PFSK-1 (cell line): ENCODE measurements around the gene RHOH.

Source experiments
- FOXP2 ChIP-seq: optimal IDR thresholded peaks from 2 replicates; pipeline ENCODE3; 2011; ENCODE audit warnings: borderline replicate concordance, control low read depth, inconsistent platforms; ENCODE audit not compliant: insufficient read depth; ENCODE audit errors: extremely low read length, extremely low read depth
- POLR2AphosphoS5 ChIP-seq: IDR thresholded peaks from 2 replicates; pipeline ENCODE4 v1.6.1; 2012; ENCODE audit warnings: low read depth, mild to moderate bottlenecking, control low read depth, low read length, moderate library complexity
- SIN3A ChIP-seq: IDR thresholded peaks from 2 replicates; pipeline ENCODE4 v1.6.1; 2012; ENCODE audit warnings: mild to moderate bottlenecking, low read length, moderate library complexity, borderline replicate concordance; ENCODE audit not compliant: insufficient read depth
- TAF1 ChIP-seq: IDR thresholded peaks from 2 replicates; pipeline ENCODE4 v1.6.1; 2012; ENCODE audit warnings: low read length, control low read depth, borderline replicate concordance; ENCODE audit not compliant: insufficient read depth
- TF ChIP-seq, protein P1 (sequence below), 2 experiments: IDR thresholded peaks; 2 replicates each; pipeline versions ENCODE4 v1.6.1 to v1.8.0; 2011 to 2012; ENCODE audit warnings: low read depth in 2 of 2, low read length in 2 of 2, control low read depth in 1 of 2, inconsistent platforms in 1 of 2, mild to moderate bottlenecking in 1 of 2, moderate library complexity in 1 of 2; ENCODE audit not compliant: insufficient read depth in 1 of 2

The RHOH gene

DNA sequence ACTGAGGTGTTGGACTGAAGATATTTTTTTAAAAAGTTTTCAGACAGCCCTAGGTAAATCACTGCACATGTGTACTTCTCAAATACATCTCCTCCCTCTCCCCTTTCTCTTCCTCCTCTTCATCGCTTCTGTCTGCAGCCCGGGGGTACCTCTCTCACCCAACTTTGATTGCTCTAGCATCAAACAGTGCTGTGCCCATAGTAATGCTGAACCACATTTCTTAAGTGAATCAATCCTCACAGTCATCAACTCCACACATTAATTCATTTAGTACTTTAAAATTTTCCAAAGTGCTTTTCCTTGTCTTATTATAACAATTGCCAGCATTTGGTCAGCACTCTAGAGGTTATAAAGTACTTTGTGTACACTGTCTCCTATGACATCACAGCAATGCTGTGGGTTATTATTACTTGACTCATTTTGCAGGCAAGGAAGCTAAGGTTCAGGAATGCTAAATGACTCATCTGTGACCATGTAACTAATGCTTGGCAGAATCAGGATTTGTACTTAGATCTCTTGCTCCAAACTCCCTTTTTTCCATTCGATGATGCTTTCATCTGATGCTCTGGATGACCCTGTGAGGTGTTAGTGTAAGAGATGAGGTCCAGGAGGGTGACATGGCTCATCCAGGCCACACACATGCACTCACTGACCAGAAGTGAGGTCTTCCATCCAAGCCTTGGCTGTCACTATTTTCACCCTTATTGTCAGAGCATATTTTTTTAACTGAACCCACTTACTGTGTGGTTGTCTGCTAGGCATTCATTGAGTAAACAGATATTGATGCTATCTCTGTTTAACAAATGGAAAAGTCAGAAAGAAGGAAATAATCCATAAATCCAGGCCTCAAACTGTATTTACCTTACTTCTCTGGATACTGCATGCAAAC, 58.8 kb downstream of the RHOH start:
- TF ChIP-seq FOXP2: no peak
- no peak for TF ChIP-seq POLR2AphosphoS5
- TF ChIP-seq TAF1: no peak
- TF ChIP-seq, protein P1, sequence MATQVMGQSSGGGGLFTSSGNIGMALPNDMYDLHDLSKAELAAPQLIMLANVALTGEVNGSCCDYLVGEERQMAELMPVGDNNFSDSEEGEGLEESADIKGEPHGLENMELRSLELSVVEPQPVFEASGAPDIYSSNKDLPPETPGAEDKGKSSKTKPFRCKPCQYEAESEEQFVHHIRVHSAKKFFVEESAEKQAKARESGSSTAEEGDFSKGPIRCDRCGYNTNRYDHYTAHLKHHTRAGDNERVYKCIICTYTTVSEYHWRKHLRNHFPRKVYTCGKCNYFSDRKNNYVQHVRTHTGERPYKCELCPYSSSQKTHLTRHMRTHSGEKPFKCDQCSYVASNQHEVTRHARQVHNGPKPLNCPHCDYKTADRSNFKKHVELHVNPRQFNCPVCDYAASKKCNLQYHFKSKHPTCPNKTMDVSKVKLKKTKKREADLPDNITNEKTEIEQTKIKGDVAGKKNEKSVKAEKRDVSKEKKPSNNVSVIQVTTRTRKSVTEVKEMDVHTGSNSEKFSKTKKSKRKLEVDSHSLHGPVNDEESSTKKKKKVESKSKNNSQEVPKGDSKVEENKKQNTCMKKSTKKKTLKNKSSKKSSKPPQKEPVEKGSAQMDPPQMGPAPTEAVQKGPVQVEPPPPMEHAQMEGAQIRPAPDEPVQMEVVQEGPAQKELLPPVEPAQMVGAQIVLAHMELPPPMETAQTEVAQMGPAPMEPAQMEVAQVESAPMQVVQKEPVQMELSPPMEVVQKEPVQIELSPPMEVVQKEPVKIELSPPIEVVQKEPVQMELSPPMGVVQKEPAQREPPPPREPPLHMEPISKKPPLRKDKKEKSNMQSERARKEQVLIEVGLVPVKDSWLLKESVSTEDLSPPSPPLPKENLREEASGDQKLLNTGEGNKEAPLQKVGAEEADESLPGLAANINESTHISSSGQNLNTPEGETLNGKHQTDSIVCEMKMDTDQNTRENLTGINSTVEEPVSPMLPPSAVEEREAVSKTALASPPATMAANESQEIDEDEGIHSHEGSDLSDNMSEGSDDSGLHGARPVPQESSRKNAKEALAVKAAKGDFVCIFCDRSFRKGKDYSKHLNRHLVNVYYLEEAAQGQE (IDR thresholded peaks at IDR 0.05; ENCODE audit: insufficient read depth in 1 of 2, low read depth in 2 of 2, low read length in 2 of 2): no peak
- no peak for TF ChIP-seq SIN3A

DNA sequence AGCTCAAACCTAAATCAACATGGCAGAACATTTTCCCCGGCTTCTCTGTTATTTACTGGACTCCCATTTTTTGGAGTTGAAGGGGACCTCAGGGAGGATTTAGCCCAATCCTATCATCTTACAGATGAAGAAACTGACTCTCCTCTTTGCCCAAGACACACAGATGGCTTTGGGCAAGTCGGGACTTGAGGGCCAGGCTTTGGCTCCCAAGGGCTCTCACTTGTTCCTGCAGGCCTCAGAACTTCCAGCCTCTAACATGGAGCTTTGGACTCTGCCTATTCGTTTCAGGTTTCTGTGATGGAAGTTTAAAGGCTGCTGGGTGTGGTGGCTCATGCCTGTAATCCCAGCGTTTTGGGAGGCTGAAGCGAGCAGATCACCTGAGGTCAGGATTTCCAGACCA, 59.5 kb downstream of the RHOH start:
- TF ChIP-seq, protein P1 (IDR thresholded peaks at IDR 0.05; ENCODE audit: insufficient read depth in 1 of 2, low read depth in 2 of 2, low read length in 2 of 2): no peak
- TF ChIP-seq FOXP2 (no peak), SIN3A (no peak), POLR2AphosphoS5 (no peak), TAF1 (no peak)

DNA sequence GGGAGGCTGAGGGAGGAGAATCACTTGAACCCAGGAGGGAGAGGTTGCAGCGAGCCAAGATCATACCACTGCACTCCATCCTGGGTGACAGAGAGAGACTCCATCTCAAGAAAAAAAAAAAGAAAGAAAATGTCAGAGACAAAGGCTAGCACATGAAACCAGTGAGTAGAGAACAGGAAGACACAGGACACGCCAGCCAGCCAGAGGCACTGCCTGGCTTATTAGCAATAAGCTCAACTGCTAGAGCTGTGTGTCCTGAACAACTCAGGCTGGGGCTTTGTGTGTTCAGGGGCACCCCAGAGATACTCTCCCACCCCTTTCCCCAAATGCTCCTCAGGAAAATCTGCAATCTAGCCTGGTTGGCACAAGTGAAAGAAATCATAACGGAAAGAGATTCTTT, 60.0 kb downstream of the RHOH start:
- TF ChIP-seq POLR2AphosphoS5 (no peak), TAF1 (no peak), SIN3A (no peak), FOXP2 (no peak)
- TF ChIP-seq, protein P1 (IDR thresholded peaks at IDR 0.05; ENCODE audit: insufficient read depth in 1 of 2, low read depth in 2 of 2, low read length in 2 of 2): no peak

DNA sequence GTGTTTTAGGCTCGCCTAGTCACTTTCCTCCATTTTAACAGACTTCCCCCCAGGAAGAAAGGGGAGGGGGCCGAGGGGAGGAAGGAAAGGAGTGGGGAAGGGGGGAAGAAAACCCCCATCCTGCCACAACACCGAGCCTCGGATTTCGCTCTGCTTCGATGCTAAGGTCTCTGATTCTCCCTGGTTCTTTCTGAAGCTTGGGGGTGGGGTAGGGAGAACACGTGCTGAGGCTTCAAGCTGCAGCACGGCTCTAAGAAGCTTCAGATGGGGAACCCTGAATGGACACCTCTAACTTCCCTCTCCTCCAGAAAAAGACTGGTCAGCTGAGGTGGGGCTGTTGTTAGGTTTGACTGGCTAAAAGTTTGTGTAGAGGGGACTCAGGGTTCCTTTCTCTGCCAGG, 61.8 kb downstream of the RHOH start:
- TF ChIP-seq SIN3A (no peak), POLR2AphosphoS5 (no peak), TAF1 (no peak), FOXP2 (no peak)
- TF ChIP-seq, protein P1 (IDR thresholded peaks at IDR 0.05; ENCODE audit: insufficient read depth in 1 of 2, low read depth in 2 of 2, low read length in 2 of 2): no peak
